Measurements from ENCODE around the gene SLC2A6. TPM values are rescaled to one million over a fixed set of nuclear protein-coding genes. Genes with fewer than 3 reads are reported as not detected.

The SLC2A6 gene
- total RNA-seq, 1 donor from 2014 or later, result 37.4 TPM

- CTCF ChIA-PET, result no interaction called here
- H3K36me3 Mint-ChIP-seq (ENCODE audit: low read depth), result no peaks in the 10 kb centered on the region
- H3K4me3 Mint-ChIP-seq, result no peak overlapping the region
- POLR2A ChIA-PET, result interaction anchor here (1.3 kb wide), 1 partner anchor 52 kb away, joined by 4 read pairs; no protein-coding TSS in a partner anchor
- intact Hi-C loops (cut with micrococcal nuclease), result no loop called here
- peaks cover 17% of the 10 kb centered on the region for H3K27me3 Mint-ChIP-seq
- H3K27ac Mint-ChIP-seq, result no peak overlapping the region
- DNase-seq (no peak), ATAC-seq (ENCODE audit: low read depth) (no peak)
- peaks cover 22% of the 10 kb centered on the region for H3K4me1 Mint-ChIP-seq
- no peak for TF ChIP-seq CTCF (IDR thresholded peaks at IDR 0.05)
- no peaks in the 10 kb centered on the region for H3K9me3 Mint-ChIP-seq
Observed at GRCh38 chr9:133426011-133426410, 52.9 kb downstream of the SLC2A6 start.

- no peak overlapping the region for H3K4me3 Mint-ChIP-seq
- no peaks in the 10 kb centered on the region for H3K36me3 Mint-ChIP-seq (ENCODE audit: low read depth)
- POLR2A ChIA-PET, result interaction anchor here (1.3 kb wide), 1 partner anchor 53 kb away, joined by 4 read pairs; no protein-coding TSS in a partner anchor
- no peak for DNase-seq
- CTCF ChIA-PET, result no interaction called here
- peaks cover 15% of the 10 kb centered on the region for H3K27me3 Mint-ChIP-seq
- intact Hi-C loops (cut with micrococcal nuclease), result no loop called here
- ATAC-seq (ENCODE audit: low read depth), result no peak
- no peaks in the 10 kb centered on the region for H3K9me3 Mint-ChIP-seq
- H3K27ac Mint-ChIP-seq, result no peak overlapping the region
- no peak for TF ChIP-seq CTCF (IDR thresholded peaks at IDR 0.05)
- peaks cover 28% of the 10 kb centered on the region for H3K4me1 Mint-ChIP-seq
Observed at GRCh38 chr9:133425049-133425632, 53.8 kb downstream of the SLC2A6 start.

- Mint-ChIP-seq H3K9me3 (peaks cover 3% of the 10 kb centered on the region), H3K4me1 (peaks cover 32% of the 10 kb centered on the region), H3K27me3 (peaks cover 14% of the 10 kb centered on the region), H3K4me3 (no peak overlapping the region), H3K36me3 (ENCODE audit: low read depth) (no peaks in the 10 kb centered on the region), H3K27ac (no peak overlapping the region)
- no peak for TF ChIP-seq CTCF (IDR thresholded peaks at IDR 0.05)
- intact Hi-C loops (cut with micrococcal nuclease), result no loop called here
- CTCF ChIA-PET, result no interaction called here
- POLR2A ChIA-PET, result no interaction called here
- ATAC-seq (ENCODE audit: low read depth) (no peak), DNase-seq (no peak)
Observed at GRCh38 chr9:133424187-133424586, 54.7 kb downstream of the SLC2A6 start.

- no peak for ATAC-seq (ENCODE audit: low read depth)
- Mint-ChIP-seq H3K4me1 (peaks cover 41% of the 10 kb centered on the region), H3K9me3 (peaks cover 3% of the 10 kb centered on the region), H3K27ac (no peak overlapping the region), H3K4me3 (no peak overlapping the region), H3K27me3 (peaks cover 14% of the 10 kb centered on the region), H3K36me3 (ENCODE audit: low read depth) (no peaks in the 10 kb centered on the region)
- ChIA-PET CTCF (no interaction called here), POLR2A (interaction anchor here (0.6 kb wide), 1 partner anchor 115 kb away, joined by 8 read pairs; no protein-coding TSS in a partner anchor)
- TF ChIP-seq CTCF (IDR thresholded peaks at IDR 0.05), result no peak
- intact Hi-C loops (cut with micrococcal nuclease), result no loop called here
- DNase-seq, result no peak
Observed at GRCh38 chr9:133423216-133423615, 55.7 kb downstream of the SLC2A6 start.

GRCh38 chr9:133421615-133422542, 57.0 kb downstream of the SLC2A6 start, which contains the start of gene ADAMTS13:
Gene ADAMTS13, plus strand, starts transcription at chr9:133422367. Its CDS starts 77 bp downstream, at chr9:133422444.
- Mint-ChIP-seq H3K27ac (peak within 1 kb of the TSS; percentile 57), H3K27me3 (peaks cover 6% of the 10 kb centered on the region), H3K36me3 (ENCODE audit: low read depth) (peaks cover 1% of the 10 kb centered on the region), H3K9me3 (peaks cover 3% of the 10 kb centered on the region), H3K4me1 (peaks cover 44% of the 10 kb centered on the region), H3K4me3 (no peak within 1 kb of the TSS)
- ATAC-seq (ENCODE audit: low read depth) (no peak), DNase-seq (no peak)
- TF ChIP-seq CTCF (IDR thresholded peaks at IDR 0.05), result no peak
- CTCF ChIA-PET, result no interaction called here
- intact Hi-C loops (cut with micrococcal nuclease), result loop anchor here (1.0 to 2.0 kb wide), 2 partner anchors 7 to 19 kb away; no protein-coding TSS in a partner anchor
- POLR2A ChIA-PET, result interaction anchor here (0.7 to 1.4 kb wide), 3 partner anchors 38 to 58 kb away, joined by 3 to 6 read pairs (median 3); partner anchors contain the start of gene CACFD1

Measured in activated B cell treated with CpG ODN at 0.5 μM for 24 hours (primary cell).